Hippocampal formation (tissue), 2 donors: ENCODE data around the gene RBM15B.

ENCODE experiments used
- DNase-seq, 2 donors: peaks; one replicate each; lab custom pipeline; 2025; lab: John Stamatoyannopoulos, UW

RBM15B gene

GRCh38 chr3:51441282-51442030 is 50.4 kb downstream of the RBM15B start:
- no peak for DNase-seq

GRCh38 chr3:51445544-51446280 is 54.6 kb downstream of the RBM15B start:
- DNase-seq: no peak
